ENCODE results near the gene MAP1LC3B2.

MAP1LC3B2 gene

DNA sequence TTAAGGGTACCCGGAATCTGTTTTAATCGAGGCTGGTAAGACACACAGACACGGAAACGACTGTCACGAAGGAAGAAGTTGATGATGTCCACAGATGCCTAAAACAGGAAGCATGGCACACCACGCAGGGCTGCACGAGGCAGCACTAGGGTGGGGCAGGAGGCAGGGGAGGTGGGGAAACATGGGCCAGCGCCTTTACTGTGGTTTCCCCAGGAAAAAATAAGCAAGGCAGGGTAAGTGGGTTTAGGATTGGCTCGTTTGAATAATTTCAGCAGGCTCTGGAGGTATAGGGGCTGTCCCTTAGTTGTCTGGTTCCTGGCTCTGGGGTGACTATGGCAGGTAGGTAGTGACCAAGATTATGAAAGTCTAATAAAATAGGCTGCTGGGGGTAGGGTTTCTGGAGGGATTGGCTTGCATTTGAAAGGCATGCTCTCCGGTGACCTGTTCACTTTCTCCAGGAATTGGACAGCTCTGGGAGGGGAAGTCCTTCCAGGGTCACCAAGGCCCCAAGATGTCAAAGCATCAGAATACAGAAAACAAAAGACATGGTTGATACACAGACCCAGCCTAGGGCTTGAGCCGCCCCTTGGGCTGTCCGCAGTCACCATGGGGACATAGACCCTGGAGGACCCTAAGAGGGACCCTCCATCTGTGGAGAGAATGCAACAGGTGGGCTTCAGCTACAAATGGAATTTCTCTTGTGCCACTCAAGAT, 35.3 kb downstream of the MAP1LC3B2 start:
- no peaks in the 10 kb centered on the region for H3K36me3 ChIP-seq (ENCODE audit: insufficient read depth, low read length)
- no peak for TF ChIP-seq EZH2phosphoT487 (IDR thresholded peaks at IDR 0.05; ENCODE audit: borderline replicate concordance)
- TF ChIP-seq, protein P1, sequence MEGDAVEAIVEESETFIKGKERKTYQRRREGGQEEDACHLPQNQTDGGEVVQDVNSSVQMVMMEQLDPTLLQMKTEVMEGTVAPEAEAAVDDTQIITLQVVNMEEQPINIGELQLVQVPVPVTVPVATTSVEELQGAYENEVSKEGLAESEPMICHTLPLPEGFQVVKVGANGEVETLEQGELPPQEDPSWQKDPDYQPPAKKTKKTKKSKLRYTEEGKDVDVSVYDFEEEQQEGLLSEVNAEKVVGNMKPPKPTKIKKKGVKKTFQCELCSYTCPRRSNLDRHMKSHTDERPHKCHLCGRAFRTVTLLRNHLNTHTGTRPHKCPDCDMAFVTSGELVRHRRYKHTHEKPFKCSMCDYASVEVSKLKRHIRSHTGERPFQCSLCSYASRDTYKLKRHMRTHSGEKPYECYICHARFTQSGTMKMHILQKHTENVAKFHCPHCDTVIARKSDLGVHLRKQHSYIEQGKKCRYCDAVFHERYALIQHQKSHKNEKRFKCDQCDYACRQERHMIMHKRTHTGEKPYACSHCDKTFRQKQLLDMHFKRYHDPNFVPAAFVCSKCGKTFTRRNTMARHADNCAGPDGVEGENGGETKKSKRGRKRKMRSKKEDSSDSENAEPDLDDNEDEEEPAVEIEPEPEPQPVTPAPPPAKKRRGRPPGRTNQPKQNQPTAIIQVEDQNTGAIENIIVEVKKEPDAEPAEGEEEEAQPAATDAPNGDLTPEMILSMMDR (conservative IDR thresholded peaks at IDR 0.05; ENCODE audit: low read length), result no peak
- peak overlapping the region; percentile 61 for H3K4me3 ChIP-seq (ENCODE audit: low read length, poor library complexity, severe bottlenecking)
- H3K9me2 ChIP-seq (replicated peaks; ENCODE audit: low read depth, low read length), result no peaks in the 10 kb centered on the region
- no peaks in the 10 kb centered on the region for H3F3A ChIP-seq (ENCODE audit: low read depth)
- H2AFZ ChIP-seq (ENCODE audit: low read length), result peak overlapping the region; percentile 71
- peak overlapping the region; percentile 70 for H3K9ac ChIP-seq (ENCODE audit: low read depth, low read length, poor library complexity, severe bottlenecking)
- H3K79me2 ChIP-seq (ENCODE audit: insufficient read depth, low read length), result no peaks in the 10 kb centered on the region
- H3K9me3 ChIP-seq (ENCODE audit: insufficient read depth, low read depth, low read length), result no peaks in the 10 kb centered on the region
- no peaks in the 10 kb centered on the region for H3K27me3 ChIP-seq (ENCODE audit: insufficient read depth, low read length, poor library complexity, severe bottlenecking)
- no peaks in the 10 kb centered on the region for H4K20me1 ChIP-seq (ENCODE audit: insufficient read depth, low read length, poor library complexity, severe bottlenecking)
- H3K4me2 ChIP-seq (ENCODE audit: low read depth, low read length, poor library complexity, severe bottlenecking), result peak overlapping the region; percentile 66
- peaks cover 44% of the 10 kb centered on the region for H3K4me1 ChIP-seq (ENCODE audit: insufficient read depth, low read length, poor library complexity, severe bottlenecking)

DNA sequence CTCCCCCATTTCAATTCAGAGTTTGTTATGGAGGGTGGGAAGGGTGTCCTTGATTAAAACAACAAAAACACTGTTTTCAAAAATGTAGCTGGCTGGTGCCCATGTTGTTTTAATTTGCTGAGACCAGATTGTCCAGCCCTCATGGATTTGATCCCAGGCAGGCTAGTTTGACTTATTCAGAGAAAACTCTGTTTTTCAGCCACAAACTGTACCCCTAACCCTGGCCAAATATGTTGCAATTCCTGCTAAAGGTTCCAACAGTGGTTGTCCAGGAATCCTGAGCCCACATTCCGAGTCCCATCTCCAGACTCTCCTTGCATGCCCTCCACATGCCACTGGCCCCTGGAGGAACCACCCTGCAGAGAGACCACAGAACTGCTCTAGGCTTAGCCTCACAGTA, 36.0 kb downstream of the MAP1LC3B2 start:
- Histone ChIP-seq H3K4me1 (ENCODE audit: insufficient read depth, low read length, poor library complexity, severe bottlenecking) (peaks cover 44% of the 10 kb centered on the region), H3K9ac (ENCODE audit: low read depth, low read length, poor library complexity, severe bottlenecking) (peak overlapping the region; percentile 70), H3K79me2 (ENCODE audit: insufficient read depth, low read length) (no peaks in the 10 kb centered on the region), H3K36me3 (ENCODE audit: insufficient read depth, low read length) (no peaks in the 10 kb centered on the region), H3K9me3 (ENCODE audit: insufficient read depth, low read depth, low read length) (no peaks in the 10 kb centered on the region), H2AFZ (ENCODE audit: low read length) (no peak overlapping the region), H3K4me3 (ENCODE audit: low read length, poor library complexity, severe bottlenecking) (peak overlapping the region; percentile 61), H3K27me3 (ENCODE audit: insufficient read depth, low read length, poor library complexity, severe bottlenecking) (no peaks in the 10 kb centered on the region), H4K20me1 (ENCODE audit: insufficient read depth, low read length, poor library complexity, severe bottlenecking) (no peaks in the 10 kb centered on the region), H3K4me2 (ENCODE audit: low read depth, low read length, poor library complexity, severe bottlenecking) (peak overlapping the region; percentile 66), H3K9me2 (replicated peaks; ENCODE audit: low read depth, low read length) (no peaks in the 10 kb centered on the region), H3F3A (ENCODE audit: low read depth) (no peaks in the 10 kb centered on the region)
- TF ChIP-seq, protein P1 (conservative IDR thresholded peaks at IDR 0.05; ENCODE audit: low read length), result no peak
- no peak for TF ChIP-seq EZH2phosphoT487 (IDR thresholded peaks at IDR 0.05; ENCODE audit: borderline replicate concordance)

DNA sequence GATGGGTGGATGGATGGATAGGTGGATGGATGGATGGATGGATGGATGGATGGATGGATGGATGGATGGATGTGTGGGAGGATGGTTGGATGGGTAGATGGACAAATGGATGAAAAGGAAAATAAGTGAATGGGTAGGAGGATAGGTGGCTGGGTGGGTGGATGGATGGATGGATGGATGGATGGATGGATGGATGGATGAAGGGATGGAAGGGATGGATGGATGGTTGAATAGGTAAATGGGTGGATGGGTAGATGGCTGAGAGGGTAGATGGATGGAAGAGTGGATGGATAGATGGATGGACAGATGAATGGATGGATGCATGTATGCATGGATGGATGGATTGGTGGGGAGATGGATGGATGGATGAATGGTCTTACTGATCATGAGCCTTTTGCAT, 36.5 kb downstream of the MAP1LC3B2 start:
- Histone ChIP-seq H4K20me1 (ENCODE audit: insufficient read depth, low read length, poor library complexity, severe bottlenecking) (no peaks in the 10 kb centered on the region), H3K4me2 (ENCODE audit: low read depth, low read length, poor library complexity, severe bottlenecking) (no peak overlapping the region), H3K9me2 (replicated peaks; ENCODE audit: low read depth, low read length) (no peaks in the 10 kb centered on the region), H2AFZ (ENCODE audit: low read length) (no peak overlapping the region), H3K79me2 (ENCODE audit: insufficient read depth, low read length) (no peaks in the 10 kb centered on the region), H3K27me3 (ENCODE audit: insufficient read depth, low read length, poor library complexity, severe bottlenecking) (no peaks in the 10 kb centered on the region), H3K36me3 (ENCODE audit: insufficient read depth, low read length) (no peaks in the 10 kb centered on the region), H3K4me1 (ENCODE audit: insufficient read depth, low read length, poor library complexity, severe bottlenecking) (peaks cover 44% of the 10 kb centered on the region), H3F3A (ENCODE audit: low read depth) (no peaks in the 10 kb centered on the region), H3K9me3 (ENCODE audit: insufficient read depth, low read depth, low read length) (no peaks in the 10 kb centered on the region), H3K4me3 (ENCODE audit: low read length, poor library complexity, severe bottlenecking) (peak overlapping the region; percentile 61), H3K9ac (ENCODE audit: low read depth, low read length, poor library complexity, severe bottlenecking) (no peak overlapping the region)
- TF ChIP-seq EZH2phosphoT487 (IDR thresholded peaks at IDR 0.05; ENCODE audit: borderline replicate concordance), result no peak
- TF ChIP-seq, protein P1 (conservative IDR thresholded peaks at IDR 0.05; ENCODE audit: low read length), result no peak

Data from Loucy (cell line).